Measurements from ENCODE around the gene STAT5A.
"Not testable (repeated sequence)": the region's sequence is repeated elsewhere in the genome, so short reads cannot be mapped to it uniquely, and the experiment has no call there.

Gene STAT5A

DNA sequence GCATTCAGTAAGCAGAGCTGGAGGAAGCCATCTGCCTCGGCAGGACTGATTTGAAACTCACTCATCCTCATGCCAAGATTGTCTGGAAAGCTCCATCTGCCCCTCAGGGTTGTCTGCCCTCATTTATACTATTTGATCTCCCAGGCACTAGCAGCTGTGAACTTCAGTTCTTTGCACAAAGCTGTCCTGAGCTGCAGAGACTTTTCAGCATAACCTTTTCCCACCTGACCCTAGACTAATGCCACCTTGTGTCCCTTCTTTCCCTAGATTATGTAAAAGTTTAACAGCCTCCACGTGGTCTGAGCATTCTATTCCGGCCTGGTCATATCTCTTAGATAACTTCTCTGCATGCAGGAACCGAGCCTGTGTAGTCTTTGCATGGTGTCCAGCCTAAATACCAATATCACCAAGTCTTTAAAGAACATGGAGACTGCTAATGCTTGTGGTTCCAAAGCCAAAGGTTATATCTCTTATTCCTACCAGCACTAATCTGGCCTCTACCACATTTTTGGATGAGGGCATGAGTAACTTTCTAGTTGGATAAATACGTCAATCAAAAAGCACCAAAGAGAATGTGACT is 29.1 kb downstream of the STAT5A start:
- in situ Hi-C loops (cut with HindIII; ENCODE audit: low sequenced_read_pairs) = loop anchor here (10.0 kb wide), 1 partner anchor 197 kb away; no protein-coding TSS in a partner anchor
- no peak for DNase-seq (ENCODE audit: low read depth)
- no peak overlapping the region for H3K4me3 ChIP-seq (ENCODE audit: low read depth, low read length)
- TF ChIP-seq, protein P1, sequence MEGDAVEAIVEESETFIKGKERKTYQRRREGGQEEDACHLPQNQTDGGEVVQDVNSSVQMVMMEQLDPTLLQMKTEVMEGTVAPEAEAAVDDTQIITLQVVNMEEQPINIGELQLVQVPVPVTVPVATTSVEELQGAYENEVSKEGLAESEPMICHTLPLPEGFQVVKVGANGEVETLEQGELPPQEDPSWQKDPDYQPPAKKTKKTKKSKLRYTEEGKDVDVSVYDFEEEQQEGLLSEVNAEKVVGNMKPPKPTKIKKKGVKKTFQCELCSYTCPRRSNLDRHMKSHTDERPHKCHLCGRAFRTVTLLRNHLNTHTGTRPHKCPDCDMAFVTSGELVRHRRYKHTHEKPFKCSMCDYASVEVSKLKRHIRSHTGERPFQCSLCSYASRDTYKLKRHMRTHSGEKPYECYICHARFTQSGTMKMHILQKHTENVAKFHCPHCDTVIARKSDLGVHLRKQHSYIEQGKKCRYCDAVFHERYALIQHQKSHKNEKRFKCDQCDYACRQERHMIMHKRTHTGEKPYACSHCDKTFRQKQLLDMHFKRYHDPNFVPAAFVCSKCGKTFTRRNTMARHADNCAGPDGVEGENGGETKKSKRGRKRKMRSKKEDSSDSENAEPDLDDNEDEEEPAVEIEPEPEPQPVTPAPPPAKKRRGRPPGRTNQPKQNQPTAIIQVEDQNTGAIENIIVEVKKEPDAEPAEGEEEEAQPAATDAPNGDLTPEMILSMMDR (IDR thresholded peaks at IDR 0.05; ENCODE audit: low read depth, low read length, missing control alignments) = no peak

DNA sequence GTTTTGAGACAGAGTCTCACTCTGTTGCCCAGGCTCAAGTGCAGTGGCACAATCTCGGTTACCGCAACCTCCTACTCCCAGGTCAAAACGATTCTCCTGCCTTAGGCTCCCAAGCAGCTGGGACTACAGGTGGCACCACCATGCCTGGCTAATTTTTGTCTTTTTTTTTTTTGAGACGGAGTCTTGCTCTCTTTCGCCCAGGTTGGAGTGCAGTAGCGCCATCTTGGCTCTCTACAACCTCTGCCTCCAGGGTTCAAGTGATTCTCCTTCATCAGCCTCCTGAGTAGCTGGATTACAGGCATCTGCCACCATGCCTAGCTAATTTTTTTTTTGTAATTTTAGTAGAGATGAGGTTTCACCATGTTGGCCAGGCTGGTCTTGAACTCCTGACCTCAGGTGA is 29.7 kb downstream of the STAT5A start:
- not testable (repeated sequence) for DNase-seq (ENCODE audit: low read depth); H3K4me3 ChIP-seq (ENCODE audit: low read depth, low read length)
- in situ Hi-C loops (cut with HindIII; ENCODE audit: low sequenced_read_pairs) = loop anchor here (10.0 kb wide), 1 partner anchor 197 kb away; no protein-coding TSS in a partner anchor

DNA sequence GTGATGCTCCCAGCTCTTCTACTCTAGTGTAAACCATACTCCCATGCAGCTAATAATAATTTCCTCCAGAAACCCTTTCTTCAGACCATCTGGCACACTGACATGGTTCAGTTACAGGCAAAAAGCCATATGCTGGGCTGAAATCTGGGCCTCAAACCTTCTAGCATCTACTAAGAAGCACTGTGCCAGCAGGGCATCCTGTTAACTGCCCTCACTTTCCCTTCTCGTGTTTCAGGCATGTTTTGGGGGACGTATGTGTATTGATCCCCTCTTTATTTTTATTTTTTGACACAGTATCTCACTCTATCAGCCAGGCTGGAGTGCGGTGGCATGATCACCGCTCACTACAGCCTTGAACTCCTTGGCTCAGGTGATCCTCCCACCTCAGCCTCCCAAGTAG is 33.3 kb downstream of the STAT5A start:
- H3K4me3 ChIP-seq (ENCODE audit: low read depth, low read length) = no peak overlapping the region
- DNase-seq (ENCODE audit: low read depth) = no peak
- TF ChIP-seq, protein P1 (IDR thresholded peaks at IDR 0.05; ENCODE audit: low read depth, low read length, missing control alignments) = no peak
- in situ Hi-C loops (cut with HindIII; ENCODE audit: low sequenced_read_pairs) = no loop called here

DNA sequence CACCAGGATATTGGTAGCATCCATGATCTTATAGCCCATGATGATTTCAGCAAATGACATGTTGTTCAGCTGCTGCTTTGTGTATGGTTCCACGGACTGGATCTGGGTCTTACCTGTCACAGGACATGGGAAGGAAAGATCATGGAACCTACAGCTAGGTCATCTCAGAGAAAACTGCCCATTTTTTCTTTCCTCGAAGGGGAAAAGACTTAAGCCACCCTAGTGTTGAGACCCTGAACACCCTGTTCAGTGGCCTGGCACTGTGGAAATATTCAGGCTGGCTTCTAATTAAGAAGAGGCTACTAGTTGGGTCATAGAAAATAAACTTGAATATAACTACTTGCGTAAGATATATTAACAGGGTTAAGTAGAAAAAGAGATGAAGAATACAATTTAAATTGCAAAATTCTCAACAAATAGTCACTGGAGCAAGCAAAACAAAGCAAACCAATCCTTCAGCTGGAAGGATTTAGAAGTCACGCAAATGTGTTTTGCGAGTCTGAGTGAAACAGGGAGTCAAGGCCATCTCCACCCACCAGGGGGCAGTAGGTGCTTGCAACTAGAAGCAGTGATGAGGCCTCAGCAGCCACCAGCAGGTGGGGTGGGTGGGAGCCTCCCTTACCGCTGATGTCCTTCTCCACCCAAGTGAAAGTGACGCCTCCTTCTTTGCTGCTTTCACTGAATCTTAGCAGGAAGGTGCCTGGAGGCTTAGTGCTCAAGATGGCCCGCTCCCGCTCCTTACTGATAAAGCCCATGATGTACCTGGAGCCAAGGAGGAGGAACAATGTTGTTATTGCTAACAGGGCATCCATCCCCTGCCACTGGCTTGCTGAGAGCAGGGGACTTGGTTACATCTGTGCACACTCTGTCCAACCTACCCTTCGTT is 34.3 kb downstream of the STAT5A start:
- in situ Hi-C loops (cut with HindIII; ENCODE audit: low sequenced_read_pairs) = no loop called here
- DNase-seq (ENCODE audit: low read depth) = peak; percentile 90
- H3K4me3 ChIP-seq (ENCODE audit: low read depth, low read length) = no peak overlapping the region

DNA sequence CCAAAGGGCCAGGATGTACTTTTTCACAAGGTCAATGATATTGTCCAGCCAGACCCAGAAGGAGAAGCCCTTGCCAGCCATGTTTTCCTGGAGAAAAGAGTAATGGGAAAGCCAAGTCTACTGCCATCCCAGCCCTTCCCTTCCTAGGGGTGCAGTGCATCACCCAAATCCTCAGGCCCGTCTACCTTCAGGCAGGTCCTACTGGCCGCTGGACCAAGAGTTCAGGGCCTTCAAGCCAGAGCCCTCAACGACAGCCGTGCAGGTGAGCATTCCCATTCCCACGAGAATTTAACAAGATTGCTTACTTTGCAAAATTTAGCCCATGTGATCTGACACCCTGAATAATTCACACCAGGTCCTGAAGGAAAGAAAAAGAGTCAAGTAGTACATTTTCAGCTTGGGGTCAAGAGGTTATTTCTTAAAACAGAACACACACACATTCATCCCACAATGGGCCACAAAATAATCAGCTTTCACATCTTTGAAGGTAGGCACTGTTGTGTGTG is 35.0 kb downstream of the STAT5A start:
- in situ Hi-C loops (cut with HindIII; ENCODE audit: low sequenced_read_pairs) = no loop called here
- no peak overlapping the region for H3K4me3 ChIP-seq (ENCODE audit: low read depth, low read length)
- TF ChIP-seq, protein P1 (IDR thresholded peaks at IDR 0.05; ENCODE audit: low read depth, low read length, missing control alignments) = no peak
- no peak for DNase-seq (ENCODE audit: low read depth)

More for the DNA sequence above, 34.3 kb downstream of the STAT5A start:
- TF ChIP-seq, protein P1 (IDR thresholded peaks at IDR 0.05; ENCODE audit: low read depth, low read length, missing control alignments) = peak; percentile 100

DNA sequence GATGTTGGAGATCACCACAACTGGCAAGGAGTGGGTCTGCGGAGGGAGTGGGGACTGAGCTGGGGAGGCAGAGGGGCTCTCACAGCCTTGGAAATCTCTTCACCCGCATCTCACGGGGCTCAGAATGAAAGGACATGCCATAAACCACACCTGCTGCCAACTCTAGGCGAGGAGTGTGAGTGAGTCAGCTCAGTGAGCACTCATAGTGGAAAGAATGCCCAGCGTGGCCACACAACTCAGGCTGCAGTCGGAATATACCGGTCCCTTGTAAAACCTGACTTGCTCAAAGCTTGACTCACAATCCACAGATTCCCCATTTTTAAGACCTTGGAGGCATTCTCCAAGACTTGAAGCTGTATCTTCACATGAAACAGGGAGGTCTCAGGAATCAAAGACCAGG is 36.7 kb downstream of the STAT5A start:
- TF ChIP-seq, protein P1 (IDR thresholded peaks at IDR 0.05; ENCODE audit: low read depth, low read length, missing control alignments) = no peak
- H3K4me3 ChIP-seq (ENCODE audit: low read depth, low read length) = no peak overlapping the region
- in situ Hi-C loops (cut with HindIII; ENCODE audit: low sequenced_read_pairs) = no loop called here

More for the DNA sequence above, 36.7 kb downstream of the STAT5A start:
- DNase-seq (ENCODE audit: low read depth) = peak; percentile 87

Data from astrocyte of the cerebellum (primary cell).